Adrenal gland (tissue), 5 donors: ENCODE data around the gene TLNRD1.

ENCODE experiments used
- POLR2A ChIP-seq, 2 donors: fragments of 450-650 bp; IDR thresholded peaks; one replicate each; pipeline ENCODE4 v1.6.1; 2017; ENCODE audit warnings: antibody characterized with exemption in 2 of 2, mild to moderate bottlenecking in 2 of 2, moderate library complexity in 1 of 2
- TF ChIP-seq, protein P1 (sequence below), 6 experiments: fragments of 450-650 bp in 4 of 6; fragments of 200-600 bp in 2 of 6; sonication (generic) in 1 of 6; IDR thresholded peaks; 1 replicate in 5 of 6; 2 replicates in 1 of 6; pipeline versions ENCODE4 v1.5.1 to v1.8.0; 2016 to 2021; ENCODE audit warnings: antibody characterized with exemption in 6 of 6, mild to moderate bottlenecking in 2 of 6, moderate library complexity in 1 of 6
- donor health status: DM: no; HTN: no; CAD: no.

- TF ChIP-seq, protein P1, sequence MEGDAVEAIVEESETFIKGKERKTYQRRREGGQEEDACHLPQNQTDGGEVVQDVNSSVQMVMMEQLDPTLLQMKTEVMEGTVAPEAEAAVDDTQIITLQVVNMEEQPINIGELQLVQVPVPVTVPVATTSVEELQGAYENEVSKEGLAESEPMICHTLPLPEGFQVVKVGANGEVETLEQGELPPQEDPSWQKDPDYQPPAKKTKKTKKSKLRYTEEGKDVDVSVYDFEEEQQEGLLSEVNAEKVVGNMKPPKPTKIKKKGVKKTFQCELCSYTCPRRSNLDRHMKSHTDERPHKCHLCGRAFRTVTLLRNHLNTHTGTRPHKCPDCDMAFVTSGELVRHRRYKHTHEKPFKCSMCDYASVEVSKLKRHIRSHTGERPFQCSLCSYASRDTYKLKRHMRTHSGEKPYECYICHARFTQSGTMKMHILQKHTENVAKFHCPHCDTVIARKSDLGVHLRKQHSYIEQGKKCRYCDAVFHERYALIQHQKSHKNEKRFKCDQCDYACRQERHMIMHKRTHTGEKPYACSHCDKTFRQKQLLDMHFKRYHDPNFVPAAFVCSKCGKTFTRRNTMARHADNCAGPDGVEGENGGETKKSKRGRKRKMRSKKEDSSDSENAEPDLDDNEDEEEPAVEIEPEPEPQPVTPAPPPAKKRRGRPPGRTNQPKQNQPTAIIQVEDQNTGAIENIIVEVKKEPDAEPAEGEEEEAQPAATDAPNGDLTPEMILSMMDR (IDR thresholded peaks at IDR 0.05), result no peak
- TF ChIP-seq POLR2A (IDR thresholded peaks at IDR 0.05), result no peak
These were observed 28.9 kb downstream of the TLNRD1 start for GRCh38 chr15:81029414-81030300.
